ENCODE measurements around the gene SLC1A1. TPM values are rescaled to one million over a fixed set of nuclear protein-coding genes. Genes with fewer than 3 reads are reported as not detected.

SLC1A1 gene
- total RNA-seq, 1 donor from 2014 or later: not detected

DNA sequence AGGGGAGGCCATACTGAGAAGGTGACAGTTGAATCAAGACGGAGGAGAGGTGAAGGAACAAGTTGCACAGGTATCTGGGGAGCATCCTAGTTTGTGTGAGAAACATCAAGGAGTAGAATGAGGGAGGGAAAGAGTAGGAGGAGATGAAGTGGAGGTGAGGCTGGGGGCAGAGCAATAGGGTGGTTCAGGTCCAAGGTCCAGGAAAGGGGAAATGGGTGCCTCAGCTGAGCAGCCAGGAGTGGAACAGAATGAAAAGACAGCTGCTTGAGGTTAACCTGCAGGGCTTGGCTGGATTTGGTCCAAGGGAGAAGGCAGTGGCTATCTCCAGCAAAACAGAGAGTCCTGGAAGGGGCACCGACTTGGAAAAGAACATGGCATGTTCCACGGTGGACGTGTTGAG lies 5.3 kb downstream of the SLC1A1 start:
- intact Hi-C loops (cut with micrococcal nuclease): no loop called here
- no peaks in the 10 kb centered on the region for H3K9me3 Mint-ChIP-seq
- peaks cover 7% of the 10 kb centered on the region for H3K4me1 Mint-ChIP-seq
- peaks cover 38% of the 10 kb centered on the region for H3K27me3 Mint-ChIP-seq
- no peaks in the 10 kb centered on the region for H3K36me3 Mint-ChIP-seq (ENCODE audit: low read depth)
- no peak overlapping the region for H3K27ac Mint-ChIP-seq
- DNase-seq: no peak
- no peak overlapping the region for H3K4me3 Mint-ChIP-seq

DNA sequence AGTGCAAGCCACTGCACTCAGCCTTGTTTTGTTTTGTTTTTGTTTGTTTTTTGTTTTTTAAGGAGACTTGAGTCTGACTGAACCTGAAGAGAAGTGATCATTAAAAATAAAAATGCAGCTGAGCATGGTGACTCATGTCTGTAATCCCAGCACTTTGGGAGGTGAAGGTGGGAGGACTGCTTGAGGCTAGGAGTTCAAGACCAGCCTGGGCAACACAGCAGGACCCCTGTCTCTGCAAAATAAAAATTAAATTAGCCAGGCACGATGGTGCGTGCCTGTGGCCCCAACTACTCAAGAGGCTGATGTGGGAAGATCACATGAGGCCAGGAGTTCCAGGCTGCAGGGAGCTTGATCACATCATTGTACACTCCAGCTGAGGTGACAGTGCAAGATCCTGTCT lies 6.2 kb downstream of the SLC1A1 start:
- H3K4me3 Mint-ChIP-seq: no peak overlapping the region
- H3K9me3 Mint-ChIP-seq: no peaks in the 10 kb centered on the region
- no peak overlapping the region for H3K27ac Mint-ChIP-seq
- intact Hi-C loops (cut with micrococcal nuclease): no loop called here
- no peaks in the 10 kb centered on the region for H3K36me3 Mint-ChIP-seq (ENCODE audit: low read depth)
- DNase-seq: no peak
- peaks cover 3% of the 10 kb centered on the region for H3K4me1 Mint-ChIP-seq
- peaks cover 30% of the 10 kb centered on the region for H3K27me3 Mint-ChIP-seq

DNA sequence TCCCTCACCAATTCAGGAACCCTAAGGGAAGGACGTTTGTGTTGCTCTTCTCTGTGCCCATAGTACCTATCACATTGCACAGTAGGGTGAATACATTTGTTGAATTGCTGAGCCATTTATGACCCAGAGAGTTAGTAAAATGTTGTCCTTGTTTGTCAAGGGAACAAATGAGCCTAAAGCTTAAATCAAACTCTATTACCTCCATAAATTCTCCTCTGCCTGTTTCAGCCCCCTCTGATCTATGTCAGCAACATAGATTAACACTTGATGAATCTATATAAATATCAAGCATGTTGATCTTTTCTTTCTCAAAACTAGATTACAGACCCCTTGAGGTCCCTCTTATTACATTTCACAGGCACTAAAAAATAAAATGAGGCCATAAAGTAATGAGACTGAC lies 7.1 kb downstream of the SLC1A1 start:
- no peak for DNase-seq
- H3K27ac Mint-ChIP-seq: no peak overlapping the region
- peaks cover 2% of the 10 kb centered on the region for H3K4me1 Mint-ChIP-seq
- H3K9me3 Mint-ChIP-seq: no peaks in the 10 kb centered on the region
- H3K27me3 Mint-ChIP-seq: peaks cover 21% of the 10 kb centered on the region
- no peak overlapping the region for H3K4me3 Mint-ChIP-seq
- no peaks in the 10 kb centered on the region for H3K36me3 Mint-ChIP-seq (ENCODE audit: low read depth)
- intact Hi-C loops (cut with micrococcal nuclease): no loop called here

GRCh38 chr9:4497855-4498254 lies 7.6 kb downstream of the SLC1A1 start:
- Mint-ChIP-seq H3K27me3 (peaks cover 19% of the 10 kb centered on the region), H3K4me1 (peaks cover 2% of the 10 kb centered on the region), H3K4me3 (no peak overlapping the region), H3K36me3 (ENCODE audit: low read depth) (no peaks in the 10 kb centered on the region), H3K9me3 (no peaks in the 10 kb centered on the region), H3K27ac (no peak overlapping the region)
- no peak for DNase-seq
- intact Hi-C loops (cut with micrococcal nuclease): no loop called here

DNA sequence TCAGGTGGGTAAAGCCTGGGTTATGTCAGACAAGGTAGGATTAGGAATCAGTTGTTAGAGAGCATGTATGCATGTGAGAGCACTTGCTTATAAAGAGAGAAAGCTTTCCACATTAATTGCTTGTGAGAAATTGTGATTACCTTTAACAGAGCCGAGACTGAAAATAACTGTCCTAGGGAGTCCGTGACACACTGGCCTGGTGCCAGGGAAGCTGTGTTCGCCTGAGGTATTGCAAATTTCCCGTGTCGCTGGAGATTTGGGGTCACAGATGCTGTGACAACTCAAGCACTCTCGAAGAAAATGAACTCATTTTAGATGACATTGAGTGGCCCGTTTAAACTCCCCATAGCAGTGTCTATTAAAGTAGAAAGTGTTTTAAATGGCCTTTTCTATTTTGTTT lies 9.6 kb downstream of the SLC1A1 start:
- Mint-ChIP-seq H3K36me3 (ENCODE audit: low read depth) (no peaks in the 10 kb centered on the region), H3K27ac (no peak overlapping the region), H3K4me1 (peaks cover 2% of the 10 kb centered on the region), H3K9me3 (no peaks in the 10 kb centered on the region), H3K4me3 (no peak overlapping the region), H3K27me3 (peaks cover 13% of the 10 kb centered on the region)
- intact Hi-C loops (cut with micrococcal nuclease): no loop called here
- DNase-seq: no peak

- H3K27ac Mint-ChIP-seq: no peak overlapping the region
- H3K27me3 Mint-ChIP-seq: peaks cover 4% of the 10 kb centered on the region
- intact Hi-C loops (cut with micrococcal nuclease): no loop called here
These were observed 10.9 kb downstream of the SLC1A1 start for GRCh38 chr9:4501147-4501507.

GRCh38 chr9:4502444-4502843 lies 12.2 kb downstream of the SLC1A1 start:
- no peaks in the 10 kb centered on the region for H3K9me3 Mint-ChIP-seq
- H3K27me3 Mint-ChIP-seq: peaks cover under 1% of the 10 kb centered on the region
- H3K4me3 Mint-ChIP-seq: no peak overlapping the region
- H3K4me1 Mint-ChIP-seq: peaks cover 2% of the 10 kb centered on the region
- no peak for DNase-seq
- H3K27ac Mint-ChIP-seq: no peak overlapping the region
- no peaks in the 10 kb centered on the region for H3K36me3 Mint-ChIP-seq (ENCODE audit: low read depth)
- intact Hi-C loops (cut with micrococcal nuclease): no loop called here

More at GRCh38 chr9:4501147-4501507, 10.9 kb downstream of the SLC1A1 start:
- Mint-ChIP-seq H3K9me3 (no peaks in the 10 kb centered on the region), H3K4me3 (no peak overlapping the region), H3K36me3 (ENCODE audit: low read depth) (no peaks in the 10 kb centered on the region), H3K4me1 (peaks cover 2% of the 10 kb centered on the region)
- DNase-seq: no peak

- no peaks in the 10 kb centered on the region for H3K27me3 Mint-ChIP-seq
- H3K27ac Mint-ChIP-seq: no peak overlapping the region
These were observed 12.8 kb downstream of the SLC1A1 start for GRCh38 chr9:4503103-4503502.

GRCh38 chr9:4504250-4504649 lies 14.0 kb downstream of the SLC1A1 start:
- no peak for DNase-seq
- H3K27me3 Mint-ChIP-seq: no peaks in the 10 kb centered on the region
- peaks cover 2% of the 10 kb centered on the region for H3K4me1 Mint-ChIP-seq
- H3K4me3 Mint-ChIP-seq: no peak overlapping the region
- H3K27ac Mint-ChIP-seq: no peak overlapping the region
- H3K9me3 Mint-ChIP-seq: peaks cover 3% of the 10 kb centered on the region
- H3K36me3 Mint-ChIP-seq (ENCODE audit: low read depth): no peaks in the 10 kb centered on the region
- intact Hi-C loops (cut with micrococcal nuclease): no loop called here

More at GRCh38 chr9:4503103-4503502, 12.8 kb downstream of the SLC1A1 start:
- no peak overlapping the region for H3K4me3 Mint-ChIP-seq
- peaks cover 3% of the 10 kb centered on the region for H3K9me3 Mint-ChIP-seq
- DNase-seq: no peak
- H3K36me3 Mint-ChIP-seq (ENCODE audit: low read depth): no peaks in the 10 kb centered on the region
- H3K4me1 Mint-ChIP-seq: peaks cover 2% of the 10 kb centered on the region
- intact Hi-C loops (cut with micrococcal nuclease): no loop called here

- no peak for DNase-seq
- Mint-ChIP-seq H3K36me3 (ENCODE audit: low read depth) (no peaks in the 10 kb centered on the region), H3K4me1 (no peaks in the 10 kb centered on the region), H3K9me3 (peaks cover 3% of the 10 kb centered on the region), H3K4me3 (no peak overlapping the region), H3K27ac (no peak overlapping the region), H3K27me3 (no peaks in the 10 kb centered on the region)
- intact Hi-C loops (cut with micrococcal nuclease): no loop called here
These were observed 16.2 kb downstream of the SLC1A1 start for GRCh38 chr9:4506490-4506889.

- H3K4me1 Mint-ChIP-seq: no peaks in the 10 kb centered on the region
- intact Hi-C loops (cut with micrococcal nuclease): no loop called here
- H3K36me3 Mint-ChIP-seq (ENCODE audit: low read depth): no peaks in the 10 kb centered on the region
These were observed 17.2 kb downstream of the SLC1A1 start for GRCh38 chr9:4507306-4508130.

DNA sequence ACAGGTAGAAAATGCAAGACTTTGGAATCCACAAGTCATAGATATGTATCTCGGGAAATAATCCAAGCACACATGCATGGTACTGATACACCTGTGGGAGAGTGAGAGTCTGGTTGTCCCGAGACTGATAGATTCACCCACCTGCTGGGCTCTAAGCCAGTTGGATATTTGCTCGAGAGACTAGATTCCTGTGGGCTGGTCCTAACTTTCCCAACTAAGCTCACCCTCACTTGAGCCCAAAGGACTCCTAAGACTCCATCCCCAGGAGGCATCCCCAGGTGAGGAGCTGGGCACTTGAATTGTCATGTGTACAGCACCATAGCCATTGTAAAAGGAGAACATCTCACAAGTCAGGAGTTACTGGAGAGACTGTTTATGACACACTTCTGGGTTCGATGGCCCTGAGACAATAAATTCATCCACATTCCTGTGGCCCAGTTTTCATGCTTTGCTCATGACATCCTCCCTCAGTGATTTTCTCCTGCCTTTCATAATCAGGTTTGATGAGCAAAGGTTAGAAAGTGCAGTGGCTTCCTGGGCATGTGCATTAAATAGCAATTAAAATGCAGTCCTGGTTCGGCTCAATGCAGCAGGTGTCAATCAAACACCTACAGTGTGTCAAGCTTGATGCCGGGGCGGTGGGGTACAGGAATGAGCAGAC lies 18.1 kb downstream of the SLC1A1 start:
- no peaks in the 10 kb centered on the region for H3K4me1 Mint-ChIP-seq

More at GRCh38 chr9:4507306-4508130, 17.2 kb downstream of the SLC1A1 start:
- H3K9me3 Mint-ChIP-seq: peaks cover 3% of the 10 kb centered on the region
- no peak for DNase-seq
- no peak overlapping the region for H3K4me3 Mint-ChIP-seq
- no peak overlapping the region for H3K27ac Mint-ChIP-seq
- no peaks in the 10 kb centered on the region for H3K27me3 Mint-ChIP-seq

DNA sequence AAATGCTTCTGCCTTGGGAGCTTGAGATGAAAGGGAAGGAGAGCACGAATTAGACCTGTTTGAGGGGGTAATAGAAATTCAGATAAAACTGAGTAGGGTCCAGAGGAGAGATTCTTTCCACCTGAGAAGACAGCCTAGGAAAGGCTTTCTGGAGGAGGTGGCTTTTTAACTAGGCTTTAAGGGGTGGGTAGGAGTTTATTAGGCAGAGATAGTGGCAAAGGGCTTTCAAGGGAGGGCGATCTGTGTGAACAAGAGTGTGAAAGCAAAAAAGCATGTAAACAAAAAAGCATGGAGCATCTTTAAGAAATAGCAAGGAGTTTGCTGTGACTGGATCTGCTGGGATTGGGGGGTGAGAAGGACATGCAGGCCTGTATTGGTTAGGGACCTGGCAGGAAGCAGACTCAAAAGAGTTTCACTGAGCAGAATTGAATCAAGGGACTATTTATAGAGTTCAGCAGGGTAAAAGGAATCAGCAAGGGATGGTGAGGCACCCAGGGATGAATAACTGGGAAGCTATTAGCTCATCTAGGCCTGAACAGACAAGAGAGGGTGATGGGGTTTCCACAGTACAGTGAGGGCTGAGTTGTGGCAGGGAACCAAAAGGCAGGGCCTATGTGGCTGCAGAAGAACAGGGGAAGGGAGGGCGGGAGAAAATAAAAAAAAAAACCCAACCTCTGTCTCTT lies 18.8 kb downstream of the SLC1A1 start:
- Mint-ChIP-seq H3K27ac (no peak overlapping the region), H3K9me3 (peaks cover 3% of the 10 kb centered on the region), H3K27me3 (peaks cover 3% of the 10 kb centered on the region), H3K36me3 (ENCODE audit: low read depth) (no peaks in the 10 kb centered on the region), H3K4me1 (no peaks in the 10 kb centered on the region), H3K4me3 (no peak overlapping the region)
- intact Hi-C loops (cut with micrococcal nuclease): no loop called here
- DNase-seq: no peak

More for the DNA sequence above, 18.1 kb downstream of the SLC1A1 start:
- H3K9me3 Mint-ChIP-seq: peaks cover 3% of the 10 kb centered on the region
- no peak overlapping the region for H3K4me3 Mint-ChIP-seq
- no peak for DNase-seq
- intact Hi-C loops (cut with micrococcal nuclease): no loop called here
- H3K27me3 Mint-ChIP-seq: peaks cover 3% of the 10 kb centered on the region
- H3K36me3 Mint-ChIP-seq (ENCODE audit: low read depth): no peaks in the 10 kb centered on the region
- H3K27ac Mint-ChIP-seq: no peak overlapping the region

- DNase-seq: no peak
- Mint-ChIP-seq H3K4me3 (no peak overlapping the region), H3K27ac (no peak overlapping the region), H3K27me3 (peaks cover 4% of the 10 kb centered on the region), H3K4me1 (no peaks in the 10 kb centered on the region), H3K9me3 (peaks cover 3% of the 10 kb centered on the region), H3K36me3 (ENCODE audit: low read depth) (no peaks in the 10 kb centered on the region)
- intact Hi-C loops (cut with micrococcal nuclease): no loop called here
These were observed 19.3 kb downstream of the SLC1A1 start for GRCh38 chr9:4509590-4509984.
